Osteoblast (primary cell): ENCODE data around the gene H1-8. TPM values are rescaled to one million over a fixed set of nuclear protein-coding genes. Genes with fewer than 3 reads are reported as not detected.

Source experiments
- DNase-seq: peaks from one replicate; pipeline ENCODE4 v3.0.0; 2011; ENCODE audit warnings: low spot score, mixed read lengths; ENCODE audit not compliant: insufficient read length; ENCODE audit errors: missing footprints
- H2AFZ ChIP-seq: 2 replicates; pipeline ENCODE4 v1.6.0; 2011; ENCODE audit warnings: mild to moderate bottlenecking, low read length
- H3K27ac ChIP-seq: 2 replicates; pipeline ENCODE4 v1.5.1; 2011; ENCODE audit warnings: mild to moderate bottlenecking, low read depth, low read length, moderate library complexity
- H3K27me3 ChIP-seq: 2 replicates; pipeline ENCODE4 v1.6.0; 2012; ENCODE audit warnings: mild to moderate bottlenecking, control low read depth, inconsistent platforms, low read length, moderate library complexity; ENCODE audit not compliant: insufficient read depth
- H3K36me3 ChIP-seq: 2 replicates; pipeline ENCODE4 v1.5.1; 2011; ENCODE audit warnings: mild to moderate bottlenecking, low read length, control low read depth, moderate library complexity; ENCODE audit not compliant: insufficient read depth
- H3K4me1 ChIP-seq: 2 replicates; pipeline ENCODE4 v1.5.1; 2011; ENCODE audit warnings: mild to moderate bottlenecking, low read length, control low read depth, moderate library complexity; ENCODE audit not compliant: insufficient read depth
- H3K4me2 ChIP-seq: 2 replicates; pipeline ENCODE4 v1.6.0; 2011; ENCODE audit warnings: mild to moderate bottlenecking, low read length; ENCODE audit not compliant: insufficient read depth
- H3K4me3 ChIP-seq: fragments of 200-600 bp; sonication (generic); 3 replicates; pipeline ENCODE4 v1.5.1; 2012; ENCODE audit warnings: mild to moderate bottlenecking, low read length, inconsistent platforms; ENCODE audit not compliant: insufficient read depth
- H3K79me2 ChIP-seq: 2 replicates; pipeline ENCODE4 v1.6.0; 2012; ENCODE audit warnings: mild to moderate bottlenecking, low read length, control low read depth, inconsistent platforms; ENCODE audit not compliant: insufficient read depth
- H3K9me3 ChIP-seq: 2 replicates; pipeline ENCODE4 v1.5.1; 2011; ENCODE audit warnings: low read depth, low read length, control low read depth
- H4K20me1 ChIP-seq: 2 replicates; pipeline ENCODE4 v1.6.0; 2012; ENCODE audit warnings: mild to moderate bottlenecking, low read length, control low read depth; ENCODE audit not compliant: insufficient read depth
- total RNA-seq: library from RNA; depleted of rRNA; stranded (reverse); fragments of >200 nt; gene quantifications from 2 replicates; pipeline ENCODE4 v1.2.3, GENCODE V29; 2012
- TF ChIP-seq, protein P1 (sequence below): IDR thresholded peaks from 2 replicates; pipeline ENCODE4 v1.5.1; 2011; ENCODE audit warnings: mild to moderate bottlenecking, low read depth, low read length, moderate library complexity; ENCODE audit errors: extremely low read depth

The H1-8 gene
- total RNA-seq, 1 donor: not detected

- Histone ChIP-seq H3K4me3 (no peak overlapping the region), H3K27ac (no peak overlapping the region), H3K27me3 (no peaks in the 10 kb centered on the region), H3K4me1 (no peaks in the 10 kb centered on the region), H3K9me3 (no peaks in the 10 kb centered on the region), H4K20me1 (peaks cover 8% of the 10 kb centered on the region), H2AFZ (no peak overlapping the region), H3K79me2 (peaks cover 2% of the 10 kb centered on the region), H3K4me2 (no peak overlapping the region), H3K36me3 (peaks cover 74% of the 10 kb centered on the region)
- DNase-seq: no peak
- TF ChIP-seq, protein P1, sequence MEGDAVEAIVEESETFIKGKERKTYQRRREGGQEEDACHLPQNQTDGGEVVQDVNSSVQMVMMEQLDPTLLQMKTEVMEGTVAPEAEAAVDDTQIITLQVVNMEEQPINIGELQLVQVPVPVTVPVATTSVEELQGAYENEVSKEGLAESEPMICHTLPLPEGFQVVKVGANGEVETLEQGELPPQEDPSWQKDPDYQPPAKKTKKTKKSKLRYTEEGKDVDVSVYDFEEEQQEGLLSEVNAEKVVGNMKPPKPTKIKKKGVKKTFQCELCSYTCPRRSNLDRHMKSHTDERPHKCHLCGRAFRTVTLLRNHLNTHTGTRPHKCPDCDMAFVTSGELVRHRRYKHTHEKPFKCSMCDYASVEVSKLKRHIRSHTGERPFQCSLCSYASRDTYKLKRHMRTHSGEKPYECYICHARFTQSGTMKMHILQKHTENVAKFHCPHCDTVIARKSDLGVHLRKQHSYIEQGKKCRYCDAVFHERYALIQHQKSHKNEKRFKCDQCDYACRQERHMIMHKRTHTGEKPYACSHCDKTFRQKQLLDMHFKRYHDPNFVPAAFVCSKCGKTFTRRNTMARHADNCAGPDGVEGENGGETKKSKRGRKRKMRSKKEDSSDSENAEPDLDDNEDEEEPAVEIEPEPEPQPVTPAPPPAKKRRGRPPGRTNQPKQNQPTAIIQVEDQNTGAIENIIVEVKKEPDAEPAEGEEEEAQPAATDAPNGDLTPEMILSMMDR: no peak
These were observed 32.4 kb downstream of the H1-8 start for GRCh38 chr3:129575233-129575996.

DNA sequence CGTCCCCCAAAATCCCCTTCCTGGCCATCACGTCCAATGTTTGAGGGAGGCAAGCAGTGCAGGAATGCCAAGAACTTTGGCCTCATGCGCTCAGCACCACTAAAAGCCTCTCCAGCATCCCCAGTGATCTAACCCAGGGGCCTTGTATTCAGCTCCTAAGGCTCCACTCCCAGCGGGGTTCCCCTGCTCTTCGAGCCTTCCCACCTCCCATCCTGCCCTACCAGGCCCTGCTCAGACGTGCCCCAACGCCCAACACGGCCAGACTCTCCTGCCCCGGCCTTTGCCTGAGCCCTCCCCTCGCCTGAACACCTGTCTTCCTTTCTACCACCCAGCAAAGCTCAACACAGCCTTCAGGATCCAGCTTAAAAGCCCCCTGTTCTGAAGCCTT is 33.0 kb downstream of the H1-8 start:
- Histone ChIP-seq H3K27me3 (no peaks in the 10 kb centered on the region), H3K9me3 (no peaks in the 10 kb centered on the region), H3K36me3 (peaks cover 69% of the 10 kb centered on the region), H3K79me2 (peaks cover 2% of the 10 kb centered on the region), H2AFZ (no peak overlapping the region), H3K4me2 (no peak overlapping the region), H3K4me1 (no peaks in the 10 kb centered on the region), H3K4me3 (no peak overlapping the region), H3K27ac (no peak overlapping the region), H4K20me1 (peaks cover 8% of the 10 kb centered on the region)
- no peak for DNase-seq
- TF ChIP-seq, protein P1: no peak

GRCh38 chr3:129576514-129577352 is 33.8 kb downstream of the H1-8 start:
- TF ChIP-seq, protein P1: no peak
- Histone ChIP-seq H4K20me1 (peaks cover 8% of the 10 kb centered on the region), H3K4me1 (no peaks in the 10 kb centered on the region), H3K36me3 (peaks cover 71% of the 10 kb centered on the region), H2AFZ (no peak overlapping the region), H3K9me3 (no peaks in the 10 kb centered on the region), H3K27ac (no peak overlapping the region), H3K27me3 (no peaks in the 10 kb centered on the region), H3K4me2 (no peak overlapping the region), H3K4me3 (no peak overlapping the region), H3K79me2 (peaks cover 2% of the 10 kb centered on the region)
- peak; percentile 84 for DNase-seq

GRCh38 chr3:129577366-129577765 is 34.4 kb downstream of the H1-8 start:
- Histone ChIP-seq H3K27me3 (no peaks in the 10 kb centered on the region), H2AFZ (no peak overlapping the region), H3K36me3 (peaks cover 68% of the 10 kb centered on the region), H3K4me2 (no peak overlapping the region), H3K4me1 (no peaks in the 10 kb centered on the region), H3K4me3 (no peak overlapping the region), H3K79me2 (peaks cover 2% of the 10 kb centered on the region), H3K9me3 (no peaks in the 10 kb centered on the region), H3K27ac (no peak overlapping the region), H4K20me1 (peaks cover 8% of the 10 kb centered on the region)
- DNase-seq: no peak
- TF ChIP-seq, protein P1: no peak
